GM21515 (cell line): ENCODE data around the gene CCDC9.
"Not testable (repeated sequence)": the region's sequence is repeated elsewhere in the genome, so short reads cannot be mapped to it uniquely, and the experiment has no call there.

Source experiments
- ATAC-seq: cut with Tn5 transposase; IDR thresholded peaks from one replicate; pipeline ENCODE4 v1.9.1; 2021; ENCODE audit not compliant: unreplicated experiment

The CCDC9 gene

GRCh38 chr19:47283405-47284059 lies 27.2 kb downstream of the CCDC9 start:
- no peak for ATAC-seq

GRCh38 chr19:47284324-47284899 lies 28.1 kb downstream of the CCDC9 start:
- ATAC-seq, result no peak

- ATAC-seq, result no peak
Measured at GRCh38 chr19:47296036-47296435, 39.7 kb downstream of the CCDC9 start.

DNA sequence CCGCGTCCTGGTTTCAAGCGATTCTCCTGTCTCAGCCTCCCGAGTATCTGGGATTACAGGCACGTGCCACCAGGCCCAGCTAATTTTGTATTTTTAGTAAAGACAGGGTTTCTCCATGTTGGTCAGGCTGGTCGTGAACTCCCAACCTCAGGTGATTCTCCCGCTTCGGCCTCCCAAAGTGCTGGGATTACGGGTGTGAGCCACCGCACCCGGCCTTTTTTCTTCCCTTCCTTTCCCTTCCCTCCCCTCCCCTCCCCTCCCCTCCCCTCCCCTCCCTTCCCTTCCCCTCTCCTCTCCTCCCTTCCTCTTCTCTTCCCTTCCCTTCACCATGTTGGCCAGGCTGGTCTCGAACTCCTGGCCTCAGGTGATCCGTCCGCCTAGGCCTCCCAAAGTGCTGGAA lies 44.5 kb downstream of the CCDC9 start:
- not testable (repeated sequence) for ATAC-seq

DNA sequence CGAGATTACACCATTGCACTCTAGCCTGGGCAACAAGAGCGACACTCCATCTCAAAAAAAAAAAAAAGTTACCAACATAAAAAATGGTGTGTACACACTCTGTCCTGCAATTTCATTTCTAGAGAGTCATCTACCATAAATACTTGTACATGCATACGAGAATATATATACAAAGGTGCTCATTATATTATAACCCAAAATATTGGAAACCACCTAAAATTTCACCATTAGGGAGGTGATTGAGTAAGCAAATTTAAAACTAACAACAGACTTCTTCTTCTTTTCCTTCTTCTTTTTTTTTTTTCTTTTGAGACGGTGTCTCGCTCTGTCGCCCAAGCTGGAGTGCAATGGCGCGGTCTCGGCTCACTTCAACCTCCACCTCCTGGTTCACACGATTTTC lies 45.9 kb downstream of the CCDC9 start:
- ATAC-seq, result no peak

- no peak for ATAC-seq
Measured at GRCh38 chr19:47303966-47304365, 47.6 kb downstream of the CCDC9 start.

DNA sequence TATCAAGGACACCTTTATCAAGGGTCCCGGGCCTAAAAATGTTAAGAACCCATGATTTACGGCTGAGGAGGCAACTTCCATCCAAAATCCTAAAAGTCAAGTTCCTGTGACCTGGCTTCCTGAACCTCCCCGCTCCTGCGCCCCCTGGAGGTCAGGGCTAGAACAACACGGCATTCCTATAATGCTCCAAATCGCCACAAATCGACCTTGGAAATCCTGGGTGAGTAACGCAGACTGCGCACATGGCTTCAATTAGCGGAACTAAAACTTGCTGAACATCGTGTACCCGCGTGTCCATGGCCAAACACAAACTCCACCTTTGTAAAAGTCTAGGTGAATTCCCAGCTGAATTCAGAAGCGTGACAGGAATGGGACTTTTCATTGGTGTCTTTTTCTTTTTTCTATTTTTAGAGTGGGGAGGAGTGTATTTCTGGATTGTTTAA lies 49.0 kb downstream of the CCDC9 start:
- no peak for ATAC-seq

DNA sequence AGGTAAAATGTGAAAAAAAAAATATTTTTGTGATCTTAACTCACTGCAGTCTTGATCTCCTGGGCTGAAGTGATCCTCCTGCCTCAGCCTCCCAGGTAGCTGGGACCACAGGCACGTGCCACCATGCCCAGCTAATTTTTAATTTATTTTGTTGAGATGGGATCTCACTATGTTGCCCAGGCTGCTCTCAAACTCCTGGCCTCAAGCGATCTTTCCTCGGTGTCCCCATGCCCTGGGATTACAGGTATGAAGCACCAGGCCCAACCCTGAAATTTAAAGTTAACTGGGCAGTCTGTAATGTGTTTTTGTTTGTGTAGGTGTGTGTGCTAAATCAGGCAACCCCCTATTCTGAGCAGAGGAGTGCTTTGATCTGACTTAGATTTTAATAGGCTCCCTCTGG lies 50.0 kb downstream of the CCDC9 start:
- no peak for ATAC-seq

DNA sequence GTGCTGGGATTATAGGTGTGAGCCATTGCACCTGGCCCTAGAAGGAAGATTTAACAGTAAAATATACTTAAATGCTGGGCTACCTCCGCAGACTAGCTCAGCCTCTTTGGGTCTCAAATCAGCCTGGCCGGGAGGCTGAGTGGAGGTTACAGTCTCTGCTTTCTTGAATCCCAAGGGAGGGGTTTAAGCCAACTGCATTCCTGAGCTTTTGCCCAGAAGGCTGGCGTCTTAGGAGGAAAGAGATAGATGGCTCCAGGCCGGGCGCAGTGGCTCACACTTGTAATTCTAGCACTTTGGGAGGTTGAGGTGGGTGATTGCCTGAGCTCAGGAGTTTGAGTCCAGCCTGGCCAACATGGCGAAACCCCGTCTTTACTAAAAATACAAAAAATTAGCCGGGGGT lies 52.7 kb downstream of the CCDC9 start:
- no peak for ATAC-seq

DNA sequence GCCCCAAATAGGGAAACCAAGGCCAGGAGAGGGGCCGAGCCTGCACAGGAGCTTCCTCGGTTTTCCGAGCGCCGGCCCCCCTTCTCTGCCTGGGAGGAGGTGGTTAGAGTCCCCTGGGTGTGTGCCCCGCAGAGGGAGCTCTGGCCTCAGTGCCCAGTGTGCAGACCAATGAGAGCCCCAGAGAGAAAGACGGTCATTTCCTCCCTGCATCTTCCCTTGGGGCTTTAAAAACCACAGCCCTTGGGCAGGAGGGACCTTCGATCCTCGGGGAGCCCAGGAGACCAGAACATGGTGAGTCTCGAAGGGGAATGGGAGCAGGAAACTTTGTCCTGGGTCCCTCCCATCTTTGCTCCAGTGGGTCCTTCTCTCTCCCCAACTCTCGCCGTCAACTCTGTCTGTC lies 53.3 kb downstream of the CCDC9 start, which contains the start of gene C5AR1:
TSS of gene C5AR1 (plus strand) at position 254 of the 400 bp plus-strand sequence. CDS start at position 289, 35 bp downstream.
- no peak for ATAC-seq

- no peak for ATAC-seq
Measured at GRCh38 chr19:47310323-47310722, 54.0 kb downstream of the CCDC9 start.

GRCh38 chr19:47310819-47311218 lies 54.5 kb downstream of the CCDC9 start:
- no peak for ATAC-seq

DNA sequence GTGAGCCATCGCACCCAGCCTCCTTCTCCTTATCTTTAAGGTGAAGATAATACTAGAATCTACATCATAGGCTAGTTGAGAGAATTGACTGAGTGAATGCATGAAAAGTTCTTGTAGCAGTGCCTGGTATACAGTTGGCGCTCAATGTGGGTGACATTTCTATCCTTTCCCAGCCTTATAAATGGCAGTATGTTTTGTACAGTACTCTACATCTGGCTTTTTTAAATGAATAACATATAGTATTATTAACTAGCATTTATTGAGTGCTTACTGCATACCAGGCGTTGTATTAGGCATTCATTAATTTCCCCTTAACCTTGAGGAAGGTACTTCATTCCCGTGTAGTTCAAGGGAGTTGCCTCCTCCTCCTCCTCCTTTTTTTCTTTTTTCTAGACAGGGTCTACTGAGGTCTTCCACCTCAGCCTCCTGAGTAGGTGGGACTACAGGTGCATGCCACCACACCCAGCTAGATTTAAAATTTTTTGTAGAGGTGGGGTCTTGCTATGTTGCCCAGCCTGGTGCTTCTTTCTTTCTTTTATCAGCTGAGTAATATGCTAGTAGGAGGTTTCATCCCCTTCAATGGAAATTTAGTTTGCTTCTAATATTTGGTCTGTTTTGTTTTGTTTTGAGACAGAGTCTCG lies 56.2 kb downstream of the CCDC9 start:
- no peak for ATAC-seq

DNA sequence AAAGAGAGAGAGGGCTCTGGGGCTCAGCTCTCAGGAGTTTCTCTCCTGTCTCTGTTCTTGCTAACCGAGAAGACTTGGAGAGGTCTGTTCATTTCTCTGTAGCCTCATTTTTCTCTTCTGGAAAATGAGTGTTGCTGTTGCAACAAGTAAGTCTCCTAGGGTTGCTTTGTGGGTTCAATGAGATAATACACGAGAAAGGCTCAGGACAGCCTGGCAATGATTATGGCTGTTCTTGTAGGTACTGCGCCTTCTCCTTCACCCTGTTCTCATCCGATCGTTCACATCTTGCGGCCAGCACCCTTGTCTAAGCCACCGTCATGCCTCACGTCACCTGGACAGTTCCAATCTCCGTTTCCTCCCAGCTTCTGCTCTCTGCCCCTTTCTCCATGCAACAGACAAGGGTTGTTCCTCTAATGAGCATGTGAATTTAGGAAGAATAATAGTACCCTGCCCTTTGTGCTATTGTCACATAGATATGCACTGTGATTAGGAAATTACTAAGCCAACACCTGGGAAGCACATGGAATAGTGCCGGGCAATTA lies 57.5 kb downstream of the CCDC9 start:
- no peak for ATAC-seq

DNA sequence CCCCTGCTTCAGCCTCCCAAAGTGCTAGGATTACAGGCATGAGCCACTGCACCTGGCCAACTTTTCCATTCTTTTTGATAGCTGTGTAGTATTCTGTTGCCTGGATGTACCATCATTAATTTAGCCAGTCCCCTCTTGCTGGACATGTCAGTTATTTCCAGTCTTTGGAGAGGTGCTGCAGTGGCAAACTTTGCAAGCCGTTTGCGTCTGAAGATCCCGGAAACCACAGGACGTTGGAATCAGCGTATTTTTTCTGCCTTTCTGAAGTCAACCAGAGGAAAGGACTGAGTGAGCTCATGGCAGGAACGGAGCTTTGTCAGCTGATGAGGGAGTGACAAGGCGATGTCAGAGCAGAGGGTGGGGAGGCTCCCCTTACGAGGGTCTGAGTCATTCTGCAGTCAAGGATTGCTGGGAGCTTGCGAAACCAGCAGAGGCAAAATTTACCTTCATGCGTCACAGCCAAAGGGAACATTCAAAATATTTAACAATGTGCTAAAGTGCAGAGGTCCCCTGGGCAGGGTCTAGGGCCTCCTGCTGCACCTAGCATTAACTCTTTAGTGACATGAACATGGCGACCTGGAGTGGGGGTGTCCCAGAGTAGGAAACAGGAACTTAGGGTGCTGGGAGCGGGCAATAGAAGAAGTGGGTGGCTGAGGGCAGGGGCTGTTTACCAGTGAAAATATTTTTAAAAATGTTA lies 58.9 kb downstream of the CCDC9 start:
- no peak for ATAC-seq

DNA sequence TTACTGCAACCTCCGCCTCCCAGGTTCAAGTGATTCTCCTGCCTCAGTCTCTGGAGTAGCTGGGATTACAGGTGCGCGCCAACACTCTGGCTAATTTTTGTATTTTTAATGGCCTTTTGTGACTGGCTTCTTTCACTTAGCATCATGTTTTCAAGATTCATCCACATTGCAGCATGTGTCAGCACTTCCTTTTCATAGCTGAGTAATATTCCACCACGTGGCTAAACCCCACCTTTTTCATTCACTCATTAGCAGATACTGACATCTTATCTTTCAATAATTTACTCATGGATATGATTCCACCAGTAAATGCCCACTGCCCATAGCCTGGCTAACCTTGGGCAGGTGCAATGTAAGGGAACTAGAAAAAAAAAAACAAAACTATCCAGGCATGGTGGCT lies 60.2 kb downstream of the CCDC9 start:
- ATAC-seq, result no peak

GRCh38 chr19:47319923-47320871 lies 63.9 kb downstream of the CCDC9 start:
- ATAC-seq, result no peak
